ENCODE results near the gene GNG2.

GNG2 gene

DNA sequence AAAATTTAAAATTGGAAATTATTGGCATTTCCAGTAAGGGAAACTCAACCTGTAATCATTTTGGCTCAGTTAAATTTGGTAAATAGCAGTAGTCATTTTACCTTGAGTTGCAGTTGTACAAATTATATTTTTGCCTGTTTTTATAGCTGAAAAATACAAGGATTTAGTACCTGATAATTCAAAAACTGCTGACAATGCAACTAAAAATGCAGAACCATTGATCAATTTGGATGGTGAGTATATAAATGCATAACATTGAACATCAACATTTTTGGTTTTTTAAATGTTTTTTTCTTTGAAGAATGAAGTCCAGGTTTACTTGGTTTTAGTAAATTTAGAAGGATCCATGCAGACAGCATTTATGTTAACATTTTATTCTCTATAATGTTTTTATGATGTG is 137.9 kb downstream of the GNG2 start:
- no peak for DNase-seq (ENCODE audit: low read depth)

DNA sequence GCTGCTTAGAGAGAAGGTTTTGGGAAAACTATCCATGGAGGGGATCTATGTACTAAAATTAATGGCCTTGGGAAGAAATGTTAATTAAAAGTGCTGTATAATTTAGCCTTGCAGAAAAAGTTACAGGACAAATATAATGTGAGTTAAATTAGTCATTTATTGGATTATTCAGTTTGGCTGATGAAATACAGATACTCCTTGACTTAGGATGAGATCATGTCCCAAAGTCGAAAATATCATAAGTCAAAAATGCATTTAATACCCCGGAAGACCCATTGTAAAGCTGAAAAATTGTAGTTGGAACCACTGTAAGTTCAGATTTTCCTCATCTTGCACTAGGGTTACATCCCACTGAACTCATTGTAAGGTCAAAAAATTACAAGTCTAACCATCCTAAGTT is 138.7 kb downstream of the GNG2 start:
- DNase-seq (ENCODE audit: low read depth) = no peak

DNA sequence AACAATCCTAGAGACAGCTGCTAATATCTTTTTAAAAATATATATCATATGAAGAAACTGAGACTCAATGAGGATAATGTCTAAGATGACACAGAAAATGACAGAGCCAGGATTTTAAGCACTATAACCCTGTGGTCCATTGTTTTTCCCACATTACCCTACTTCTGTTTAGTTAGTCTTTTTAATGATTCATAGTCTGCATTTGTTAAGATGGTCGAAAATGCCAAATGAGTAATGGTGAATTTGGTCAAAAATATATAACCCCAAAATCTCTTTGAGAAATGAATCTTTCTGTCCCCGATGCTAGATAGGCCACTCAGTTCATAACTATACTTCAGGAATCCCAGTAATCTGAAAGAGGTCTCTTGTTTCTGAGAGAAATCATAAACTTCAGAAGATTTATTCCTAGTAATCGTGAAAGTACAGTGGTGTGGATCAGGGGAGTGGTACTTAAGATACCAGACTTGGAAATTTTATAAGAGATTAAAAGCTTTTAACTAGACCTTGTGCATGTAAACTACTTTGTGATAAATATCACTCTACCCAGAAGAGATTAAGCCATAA is 139.7 kb downstream of the GNG2 start:
- no peak for DNase-seq (ENCODE audit: low read depth)

DNA sequence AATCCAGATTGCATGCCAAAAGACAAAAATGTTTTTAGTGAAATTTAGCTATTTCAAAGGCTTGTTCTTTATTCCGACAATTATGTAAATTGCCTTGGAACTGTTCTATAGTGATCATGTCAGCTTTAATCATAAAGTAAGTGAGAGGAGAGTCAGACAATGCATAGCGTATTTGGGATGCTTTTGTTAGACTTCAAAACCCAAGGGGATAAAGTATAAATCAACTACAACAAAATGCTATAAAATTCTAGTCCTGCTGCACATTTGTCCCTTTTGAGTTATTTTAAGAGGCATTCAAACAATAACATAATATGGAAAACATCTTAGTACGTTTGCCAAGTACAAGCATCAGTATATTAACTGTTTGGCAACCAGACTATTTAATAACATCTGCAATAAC is 140.3 kb downstream of the GNG2 start:
- no peak for DNase-seq (ENCODE audit: low read depth)

DNA sequence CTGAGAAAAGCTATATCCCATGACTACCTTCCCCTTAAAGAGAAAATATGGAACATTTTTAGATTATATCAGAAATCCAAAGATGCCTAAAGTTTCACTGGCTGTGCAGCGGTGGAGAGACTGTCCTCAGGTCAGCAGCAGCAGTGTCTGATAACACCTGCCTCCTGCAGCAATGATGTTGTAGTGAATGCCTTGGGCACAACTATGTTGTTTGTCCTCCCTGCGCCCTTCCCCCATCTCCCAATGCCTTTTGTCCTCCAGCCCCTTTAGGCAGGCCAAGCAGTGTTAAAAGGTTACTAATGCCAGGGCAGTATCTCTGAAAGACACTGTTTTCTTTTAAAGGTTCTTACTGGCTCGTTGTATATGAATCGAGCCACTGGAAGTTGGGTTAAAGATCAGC is 142.1 kb downstream of the GNG2 start:
- DNase-seq (ENCODE audit: low read depth) = no peak

DNA sequence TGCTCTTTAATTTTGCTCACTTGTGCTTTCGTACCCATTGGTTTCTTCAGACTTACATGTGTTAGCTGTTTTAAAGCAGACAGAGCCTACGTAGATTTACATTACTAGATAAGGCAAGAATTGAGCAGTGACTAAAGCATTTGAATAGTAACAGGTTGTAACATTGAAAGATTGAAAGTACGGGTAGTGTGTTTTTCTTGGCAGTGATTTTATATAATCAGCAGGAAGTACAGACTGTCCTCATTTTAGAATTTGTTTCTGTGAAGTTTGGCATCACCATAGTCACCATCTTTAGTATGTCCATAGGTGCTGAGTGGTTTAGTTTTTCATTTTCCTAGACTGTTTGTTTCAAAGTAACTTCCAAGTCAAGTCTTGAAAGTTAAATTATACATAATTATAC is 142.9 kb downstream of the GNG2 start:
- DNase-seq (ENCODE audit: low read depth) = no peak

DNA sequence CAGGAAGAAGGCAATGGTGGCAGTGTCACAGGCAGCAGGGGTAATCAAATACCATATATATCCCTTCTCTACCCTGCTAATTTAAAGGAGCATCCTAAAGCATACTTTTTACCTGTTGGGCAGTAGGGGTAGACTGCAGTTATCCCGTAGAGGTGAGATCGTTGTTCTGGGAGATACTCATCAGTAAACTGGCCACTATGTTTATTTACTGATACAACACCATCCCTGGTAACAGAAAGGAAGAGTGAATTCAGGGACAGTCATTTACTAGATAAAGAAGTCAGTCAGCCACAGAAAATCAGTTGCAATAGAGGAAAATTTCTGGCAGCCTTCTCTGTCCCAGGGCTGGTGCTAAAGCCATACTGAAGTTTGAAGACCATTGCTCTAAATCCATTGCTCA is 145.2 kb downstream of the GNG2 start:
- DNase-seq (ENCODE audit: low read depth) = no peak

DNA sequence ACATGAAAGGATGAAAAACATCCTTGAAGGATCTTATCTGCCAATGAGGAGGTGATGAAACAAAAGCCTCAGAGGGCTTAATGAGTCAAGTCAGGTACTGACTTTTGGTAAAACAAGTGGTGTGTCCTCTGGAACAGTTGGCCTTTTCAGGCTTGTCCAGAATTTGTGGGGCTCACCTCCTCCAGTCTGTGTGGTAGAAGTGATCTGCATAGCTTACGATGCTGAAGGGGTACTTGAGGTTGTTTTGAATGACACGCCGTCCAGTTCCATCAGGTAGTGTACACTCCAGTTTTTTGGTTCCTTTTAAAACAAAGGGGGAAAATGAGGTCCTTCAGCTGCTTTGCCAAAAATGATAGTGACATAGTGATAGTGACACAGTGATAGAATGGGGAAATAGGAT is 145.9 kb downstream of the GNG2 start:
- no peak for DNase-seq (ENCODE audit: low read depth)

DNA sequence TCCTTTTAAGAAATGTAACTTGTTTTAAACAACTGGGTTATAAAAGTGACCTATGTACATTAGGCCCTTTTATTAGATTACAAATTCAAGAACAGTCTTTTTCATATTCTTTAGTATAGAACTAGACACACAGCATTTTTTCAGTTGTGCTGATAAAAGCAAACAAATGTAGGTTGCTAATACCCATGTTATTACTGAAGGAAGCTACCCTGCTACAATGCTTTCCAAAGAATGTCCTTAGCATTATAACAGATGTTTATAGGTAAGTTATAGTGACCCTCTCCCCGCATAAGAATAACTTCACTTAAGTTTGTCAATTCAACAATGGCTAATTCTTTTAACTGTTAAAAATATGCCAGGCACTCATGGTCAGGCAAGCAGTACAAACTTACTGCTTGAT is 146.8 kb downstream of the GNG2 start:
- no peak for DNase-seq (ENCODE audit: low read depth)

DNA sequence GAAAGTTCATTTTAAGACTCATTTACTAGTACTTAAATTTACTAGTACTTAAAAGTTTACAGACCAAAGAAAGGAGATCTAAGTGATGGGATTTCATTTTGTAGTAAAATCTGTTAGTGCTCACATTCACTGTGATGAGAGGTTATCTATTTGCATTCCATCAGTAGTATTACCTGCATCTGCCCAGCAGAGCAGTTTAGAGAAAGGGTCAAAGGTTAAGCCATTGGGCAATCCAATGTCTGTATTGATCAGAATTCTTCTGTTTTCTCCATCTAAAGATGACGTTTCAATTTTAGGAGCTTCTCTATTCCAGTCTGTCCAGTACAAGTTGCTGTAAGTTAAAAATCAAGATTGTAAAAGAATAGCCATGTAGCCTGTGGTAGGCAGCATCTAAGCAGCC is 147.2 kb downstream of the GNG2 start:
- no peak for DNase-seq (ENCODE audit: low read depth)

DNA sequence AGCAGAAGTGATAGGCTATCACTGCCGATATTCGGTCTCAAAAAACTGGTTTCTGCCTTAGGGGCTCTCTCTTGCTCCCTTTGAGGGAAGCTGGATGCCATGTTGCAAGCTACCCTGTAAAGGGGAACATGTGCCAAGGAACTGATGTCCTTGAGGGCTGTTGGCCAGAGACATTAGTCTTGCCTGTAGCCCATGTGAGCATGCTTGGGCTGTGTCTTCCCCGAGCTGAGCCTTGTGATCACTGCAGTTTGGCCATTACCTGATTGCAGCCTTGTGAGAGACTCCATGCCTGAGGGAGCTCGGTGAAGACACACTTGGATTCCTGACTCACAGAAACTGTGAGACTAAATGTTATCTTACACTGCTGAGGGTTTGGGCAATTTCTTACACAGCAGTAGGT is 147.7 kb downstream of the GNG2 start:
- DNase-seq (ENCODE audit: low read depth) = no peak

DNA sequence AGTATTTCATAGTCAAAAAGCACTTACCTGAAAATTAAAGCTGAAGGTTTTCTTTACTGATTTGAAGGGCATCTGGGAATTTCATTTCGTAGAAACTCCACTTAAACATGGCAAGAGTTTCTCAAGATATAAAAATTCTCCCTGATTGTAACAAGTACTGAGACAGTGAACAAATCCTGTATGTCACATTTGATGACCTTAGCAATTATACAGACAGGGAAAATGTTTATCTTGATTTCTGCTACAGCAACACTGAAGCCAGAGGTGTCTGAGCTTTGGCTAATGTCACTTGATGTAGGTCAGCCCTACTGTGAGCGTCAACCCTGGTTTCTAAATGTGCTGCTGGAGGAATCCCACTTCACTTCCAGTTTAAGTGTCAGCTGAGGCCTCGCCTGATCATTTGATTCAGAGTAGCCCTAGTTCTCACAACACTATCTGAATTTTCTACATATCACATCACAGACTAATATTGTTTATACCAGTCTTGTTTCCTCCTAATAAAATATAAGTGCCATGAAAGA is 149.8 kb downstream of the GNG2 start:
- DNase-seq (ENCODE audit: low read depth) = no peak

DNA sequence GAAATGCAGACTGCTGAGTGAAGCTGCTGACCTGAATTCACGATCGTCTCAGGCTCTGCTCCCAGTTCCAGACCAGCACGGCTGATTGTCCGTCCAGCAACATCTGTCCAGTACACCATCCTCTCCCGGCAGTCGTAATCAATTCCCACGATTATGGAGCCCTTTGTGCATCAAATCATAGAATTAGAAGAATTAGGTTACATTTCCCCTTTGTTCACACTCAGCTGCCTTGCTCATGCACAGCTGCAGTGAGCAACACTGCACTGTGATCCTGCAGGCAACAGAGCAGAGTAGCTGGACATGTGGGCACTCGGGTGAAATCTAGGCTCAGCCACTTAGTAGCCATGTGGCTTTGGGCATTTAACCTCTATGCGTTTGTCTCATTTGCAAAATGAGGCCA is 151.1 kb downstream of the GNG2 start:
- no peak for DNase-seq (ENCODE audit: low read depth)

DNA sequence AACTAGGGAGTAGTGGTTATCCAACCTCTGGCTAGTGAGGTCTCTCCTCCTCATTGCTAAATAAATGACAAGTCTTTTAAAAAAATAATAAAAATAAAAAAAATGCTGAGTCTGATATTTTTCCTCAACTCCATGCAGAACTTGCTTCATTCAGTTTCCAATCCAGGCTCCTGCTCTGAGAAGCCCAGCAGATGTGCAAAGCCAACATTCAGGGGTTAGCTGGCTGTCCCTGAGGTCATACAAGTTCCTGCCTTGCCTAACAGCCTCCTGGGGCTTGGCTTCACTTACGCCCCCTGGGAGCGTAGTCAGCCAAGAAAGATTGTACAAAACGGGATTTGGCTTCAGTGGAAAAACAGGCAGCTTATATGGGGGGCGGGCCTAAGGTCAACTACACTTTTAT is 152.2 kb downstream of the GNG2 start:
- DNase-seq (ENCODE audit: low read depth) = no peak

DNA sequence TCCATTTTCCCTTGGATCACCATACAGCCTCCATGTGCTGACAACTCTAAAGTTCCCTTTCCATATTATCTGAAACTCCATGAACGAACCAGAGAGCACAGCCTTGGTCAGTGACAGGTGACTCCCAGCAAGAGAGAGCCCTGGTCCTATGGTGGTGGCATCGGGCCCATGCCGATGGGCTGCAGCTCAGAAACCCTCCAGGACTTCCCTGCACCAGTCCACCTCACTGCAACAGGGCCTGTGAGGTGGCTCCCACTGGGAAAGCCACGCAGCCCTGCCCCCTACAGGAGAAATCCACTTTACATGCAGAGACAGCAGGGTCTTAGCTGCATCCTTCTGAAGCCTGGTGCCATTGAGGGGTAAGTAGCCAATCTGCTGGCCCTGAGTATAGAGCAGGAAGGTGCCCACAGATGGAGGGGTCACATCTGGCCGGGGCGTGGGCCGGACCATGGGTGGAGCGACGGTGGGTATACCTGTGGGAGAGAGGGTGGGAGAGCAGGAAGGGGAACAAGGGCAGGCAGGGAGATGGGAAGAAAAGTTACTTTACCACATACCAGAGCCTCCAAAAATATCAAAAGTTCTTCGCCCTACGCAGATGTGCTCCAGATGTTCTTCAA is 153.7 kb downstream of the GNG2 start:
- no peak for DNase-seq (ENCODE audit: low read depth)

DNA sequence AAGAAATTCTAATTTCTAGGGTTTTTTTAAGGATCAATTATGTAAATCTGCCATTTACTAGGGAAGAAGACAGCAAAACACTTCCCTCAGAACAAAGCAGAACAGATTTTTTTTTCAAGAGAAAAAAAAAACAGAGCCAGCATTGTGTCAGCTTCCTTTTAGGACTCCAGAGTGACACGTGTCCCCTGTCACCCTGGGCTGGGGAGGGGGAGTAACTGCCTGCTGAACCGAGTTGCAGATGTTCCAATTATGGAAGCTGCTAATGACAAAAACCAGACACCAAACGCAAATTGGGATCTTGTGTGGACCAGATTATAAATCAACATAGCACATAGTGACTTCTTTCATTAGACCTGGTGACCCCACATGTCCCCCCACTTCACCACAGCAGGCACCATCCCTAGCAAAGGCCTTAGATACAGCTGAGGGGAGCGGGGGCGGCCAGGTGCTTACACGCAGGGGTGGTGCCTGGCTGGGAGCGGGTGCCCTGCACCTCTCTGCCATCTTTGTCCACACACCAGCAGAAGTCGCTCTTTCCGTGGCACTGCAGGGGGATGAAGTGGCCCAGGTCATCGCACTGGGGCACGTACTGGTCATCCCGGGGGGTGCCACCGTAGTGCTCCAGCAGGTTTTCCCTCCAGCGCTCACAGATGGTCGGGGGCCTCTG is 154.3 kb downstream of the GNG2 start:
- DNase-seq (ENCODE audit: low read depth) = no peak

DNA sequence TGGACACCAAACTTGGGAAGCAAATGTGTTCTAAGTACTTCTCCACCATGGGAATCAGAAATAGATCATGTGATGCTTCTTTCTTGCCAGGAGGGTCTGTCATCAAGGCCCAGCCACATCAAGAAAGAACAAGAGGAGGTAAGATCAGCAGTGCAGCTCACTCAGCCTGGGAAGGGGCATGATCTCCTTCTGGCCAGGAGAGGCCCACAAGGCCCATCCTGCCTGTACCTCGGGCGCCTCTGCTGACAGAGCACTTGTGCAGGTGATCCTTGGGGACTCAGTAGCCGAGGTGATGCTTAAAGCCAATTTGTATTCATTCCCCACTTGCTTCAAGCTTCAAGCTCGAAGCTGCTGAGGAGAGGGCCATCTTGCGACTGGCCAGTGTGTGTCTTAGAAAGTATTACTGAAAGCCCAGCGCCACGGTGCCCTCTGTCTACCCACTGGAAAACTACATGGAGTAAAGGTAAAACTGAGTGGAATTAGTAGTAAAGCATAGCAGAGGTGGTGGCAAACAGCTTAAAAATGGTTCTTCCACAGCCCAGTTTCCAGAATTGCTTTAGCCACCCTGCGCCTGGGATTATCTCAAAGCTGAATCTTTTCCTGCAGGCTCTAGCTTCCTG is 155.1 kb downstream of the GNG2 start:
- DNase-seq (ENCODE audit: low read depth) = no peak

DNA sequence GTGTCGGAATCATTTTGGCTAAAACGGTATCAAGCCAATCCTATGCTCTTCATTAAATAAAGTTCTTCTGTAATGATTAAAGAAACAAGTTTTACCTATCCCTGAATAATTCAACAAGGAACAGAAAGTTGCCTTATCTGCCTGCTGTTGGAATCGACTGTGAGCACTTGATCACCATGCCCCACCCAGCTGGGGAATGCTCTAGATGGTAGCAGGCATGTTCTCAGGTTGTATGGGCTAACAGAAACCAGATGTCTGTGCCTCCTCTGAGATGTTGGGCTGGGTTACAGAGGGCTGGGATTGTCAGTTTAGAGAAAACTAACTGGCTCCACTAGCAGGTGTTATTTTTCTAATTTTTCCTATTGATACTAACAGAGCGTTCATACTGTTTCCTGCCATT is 157.8 kb downstream of the GNG2 start:
- no peak for DNase-seq (ENCODE audit: low read depth)

DNA sequence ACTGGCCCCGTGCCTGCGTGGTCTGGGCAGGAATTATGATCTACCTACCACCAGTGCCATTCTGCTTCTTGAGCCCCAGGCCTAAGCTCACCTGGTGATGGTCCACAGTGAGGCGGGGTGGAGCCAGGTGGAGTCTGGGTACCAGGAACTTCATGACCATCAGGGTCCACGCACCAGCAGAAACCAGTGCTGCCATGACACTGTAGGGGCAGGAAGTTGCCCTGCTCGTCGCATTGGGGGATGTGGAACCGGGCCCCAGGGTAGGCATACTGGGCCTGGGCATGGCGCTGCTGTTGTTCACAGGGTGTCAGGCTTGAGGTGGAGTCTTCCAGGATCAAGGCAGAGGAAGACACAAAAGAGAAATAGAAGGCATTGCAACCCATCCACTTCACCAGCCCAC is 158.6 kb downstream of the GNG2 start:
- DNase-seq (ENCODE audit: low read depth) = no peak
